Astrocyte of the spinal cord (primary cell): ENCODE results near the gene C1D.
A peak's percentile ranks its signal among the peaks of the same experiment; 100 is the strongest.

Experiments used
- DNase-seq: peaks from one replicate; pipeline ENCODE4 v3.0.0; 2011; ENCODE audit warnings: low read depth, low spot score
- H3K4me3 ChIP-seq: 2 replicates; pipeline ENCODE4 v1.5.1; 2011; ENCODE audit warnings: low read depth, mild to moderate bottlenecking, low read length, moderate library complexity
- in situ Hi-C: cut with HindIII; loops from 2 replicates; pipeline ENCODE4 v1.10.0; 2017; ENCODE audit warnings: low sequenced_read_pairs
- TF ChIP-seq, protein P1 (sequence below): IDR thresholded peaks from 2 replicates; pipeline ENCODE4 v1.5.1; 2012; ENCODE audit warnings: low read depth, mild to moderate bottlenecking, low read length, inconsistent platforms

Gene C1D

DNA sequence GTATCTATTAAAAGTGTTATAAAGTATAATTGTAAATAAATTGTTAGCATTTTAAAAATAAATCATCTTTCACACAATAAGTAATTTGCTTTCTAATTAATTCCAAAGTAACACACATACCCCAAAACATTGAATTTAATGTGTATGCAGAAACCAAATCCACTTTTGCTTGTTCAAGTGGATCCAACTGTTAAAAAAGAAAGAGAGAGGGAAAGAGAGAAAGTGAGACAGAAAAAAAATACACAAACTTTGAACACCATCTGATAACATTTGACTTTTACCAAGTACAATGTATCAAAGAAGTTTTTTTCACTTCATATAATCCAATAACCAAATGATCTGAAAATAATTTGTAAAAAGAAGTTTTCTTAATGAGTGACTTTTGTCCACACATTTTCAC, 16.6 kb downstream of the C1D start:
- H3K4me3 ChIP-seq = no peak overlapping the region
- no peak for DNase-seq
- in situ Hi-C loops = no loop called here
- TF ChIP-seq, protein P1, sequence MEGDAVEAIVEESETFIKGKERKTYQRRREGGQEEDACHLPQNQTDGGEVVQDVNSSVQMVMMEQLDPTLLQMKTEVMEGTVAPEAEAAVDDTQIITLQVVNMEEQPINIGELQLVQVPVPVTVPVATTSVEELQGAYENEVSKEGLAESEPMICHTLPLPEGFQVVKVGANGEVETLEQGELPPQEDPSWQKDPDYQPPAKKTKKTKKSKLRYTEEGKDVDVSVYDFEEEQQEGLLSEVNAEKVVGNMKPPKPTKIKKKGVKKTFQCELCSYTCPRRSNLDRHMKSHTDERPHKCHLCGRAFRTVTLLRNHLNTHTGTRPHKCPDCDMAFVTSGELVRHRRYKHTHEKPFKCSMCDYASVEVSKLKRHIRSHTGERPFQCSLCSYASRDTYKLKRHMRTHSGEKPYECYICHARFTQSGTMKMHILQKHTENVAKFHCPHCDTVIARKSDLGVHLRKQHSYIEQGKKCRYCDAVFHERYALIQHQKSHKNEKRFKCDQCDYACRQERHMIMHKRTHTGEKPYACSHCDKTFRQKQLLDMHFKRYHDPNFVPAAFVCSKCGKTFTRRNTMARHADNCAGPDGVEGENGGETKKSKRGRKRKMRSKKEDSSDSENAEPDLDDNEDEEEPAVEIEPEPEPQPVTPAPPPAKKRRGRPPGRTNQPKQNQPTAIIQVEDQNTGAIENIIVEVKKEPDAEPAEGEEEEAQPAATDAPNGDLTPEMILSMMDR = no peak

DNA sequence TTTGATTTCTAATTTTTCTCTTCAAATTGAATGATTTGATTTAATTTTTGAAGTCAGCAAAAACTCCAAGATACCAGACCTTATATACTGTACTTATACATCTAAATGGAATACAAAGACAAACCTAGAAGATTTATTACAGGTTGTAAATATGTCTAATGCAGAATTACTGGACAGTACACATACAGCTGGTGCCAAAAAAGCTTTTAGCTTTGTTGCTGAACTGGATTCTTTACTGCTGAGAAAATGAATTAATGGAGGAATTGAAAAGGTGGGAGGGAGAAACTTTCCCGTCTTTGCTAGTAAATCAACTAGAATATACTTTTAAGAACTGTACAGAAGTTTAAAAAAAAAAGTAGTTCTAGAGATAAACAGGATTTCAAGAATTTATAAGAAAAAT, 17.5 kb downstream of the C1D start:
- DNase-seq = no peak

DNA sequence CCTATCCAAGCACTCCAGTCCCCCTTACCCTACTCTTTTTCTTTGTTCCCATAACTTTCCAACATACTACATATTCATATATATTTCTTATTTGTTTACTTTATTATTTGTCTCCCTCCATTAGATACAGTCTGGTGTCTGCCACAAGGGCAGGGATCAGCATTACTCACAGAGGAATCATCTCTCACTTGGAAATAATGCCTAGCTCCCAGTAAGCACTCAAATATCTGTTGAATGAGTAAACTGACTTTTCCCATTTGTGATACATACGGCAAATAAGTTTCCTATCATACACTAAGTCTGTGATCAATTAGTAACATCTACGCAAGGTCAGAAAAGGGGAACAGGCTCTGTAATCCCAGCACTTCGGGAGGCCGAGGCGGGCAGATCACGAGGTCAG, 18.7 kb downstream of the C1D start:
- H3K4me3 ChIP-seq = no peak overlapping the region
- DNase-seq = peak; percentile 62
- in situ Hi-C loops = no loop called here
- TF ChIP-seq, protein P1 = no peak

More for the DNA sequence above, 17.5 kb downstream of the C1D start:
- TF ChIP-seq, protein P1 = no peak
- in situ Hi-C loops = no loop called here
- H3K4me3 ChIP-seq = no peak overlapping the region

DNA sequence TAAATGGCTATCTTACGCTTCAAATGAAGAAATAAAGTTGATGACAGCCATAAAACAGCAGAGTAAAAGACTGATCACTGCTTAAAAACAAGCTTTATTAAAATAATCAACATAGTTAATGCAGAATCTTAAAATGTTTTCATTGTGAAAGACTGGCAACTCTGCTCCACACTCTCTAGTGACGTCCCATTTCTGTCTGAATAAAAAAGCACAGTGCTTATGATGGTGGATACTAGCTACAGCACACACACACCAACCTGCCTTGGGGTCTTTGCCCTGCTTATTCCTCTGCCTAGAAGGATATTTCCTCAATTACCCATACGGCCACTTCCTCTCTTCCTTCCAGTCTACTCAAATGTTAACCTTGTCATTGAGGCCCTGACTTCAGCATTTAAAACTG, 19.1 kb downstream of the C1D start:
- in situ Hi-C loops = no loop called here
- H3K4me3 ChIP-seq = no peak overlapping the region
- TF ChIP-seq, protein P1 = no peak
- no peak for DNase-seq

DNA sequence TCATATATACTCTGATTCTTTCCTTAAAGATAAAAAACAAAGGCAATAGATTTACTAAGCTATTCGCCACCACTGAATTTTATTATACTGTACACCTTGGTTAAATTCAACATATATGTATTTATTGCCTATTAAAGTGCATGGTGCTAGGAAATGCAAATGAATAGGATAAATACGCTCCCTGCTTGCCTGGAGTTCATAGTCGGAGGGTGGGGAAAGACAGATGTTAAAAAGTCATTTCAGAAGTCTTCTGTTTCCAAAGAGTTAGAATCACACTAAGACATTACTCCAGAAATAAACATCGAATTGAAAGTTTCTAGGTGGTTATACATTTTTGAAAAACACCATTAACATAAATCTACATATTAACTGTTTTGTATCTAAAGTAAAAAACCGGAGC, 19.8 kb downstream of the C1D start:
- no peak overlapping the region for H3K4me3 ChIP-seq
- TF ChIP-seq, protein P1 = no peak
- in situ Hi-C loops = no loop called here
- no peak for DNase-seq

DNA sequence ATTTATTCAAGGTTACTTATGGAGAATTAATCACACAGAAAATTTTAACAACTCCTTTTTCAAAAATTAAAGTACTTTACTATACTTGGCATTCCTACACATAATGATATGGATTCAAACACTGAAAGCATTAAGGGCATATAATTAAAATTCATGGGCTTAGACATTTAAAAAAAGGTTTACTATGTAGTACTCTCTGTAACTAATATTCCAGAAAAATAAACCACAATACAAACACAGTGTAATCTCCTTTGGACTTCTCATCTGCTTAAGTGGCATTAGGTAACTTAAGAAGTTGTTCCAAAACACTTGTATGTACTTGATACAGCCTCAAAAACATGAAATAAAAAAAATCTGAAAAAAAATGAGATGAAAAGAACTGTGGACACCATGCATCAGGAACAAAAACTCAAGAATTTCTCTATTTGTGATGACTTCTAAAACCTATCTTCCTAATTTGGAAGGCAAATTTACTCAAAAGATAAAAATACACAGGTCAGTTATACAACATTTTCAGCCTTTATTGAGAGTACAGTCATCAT, 21.0 kb downstream of the C1D start:
- H3K4me3 ChIP-seq = no peak overlapping the region
- TF ChIP-seq, protein P1 = no peak
- in situ Hi-C loops = no loop called here
- DNase-seq = no peak

DNA sequence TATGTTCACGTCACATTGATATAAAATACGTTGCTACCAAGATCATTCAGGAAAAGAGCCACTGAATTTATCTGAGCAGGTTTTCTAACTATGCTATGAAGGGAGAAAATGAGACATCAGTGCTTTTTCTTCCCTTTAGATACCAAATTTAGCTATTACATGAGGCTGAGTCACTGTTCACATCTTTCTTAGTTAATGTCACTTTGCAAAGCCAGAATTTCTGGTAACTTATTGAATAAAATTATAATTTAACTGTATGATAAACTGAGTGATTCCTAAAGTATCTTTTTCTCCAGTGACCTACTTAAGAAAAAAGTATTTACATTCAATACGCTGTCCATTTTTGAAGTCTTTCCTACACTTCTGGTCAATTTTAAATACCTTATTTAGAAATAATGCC, 22.7 kb downstream of the C1D start:
- in situ Hi-C loops = no loop called here
- TF ChIP-seq, protein P1 = no peak
- H3K4me3 ChIP-seq = no peak overlapping the region
- DNase-seq = no peak
